Adrenal gland (tissue), 5 donors: ENCODE measurements around the gene MSRB3.

Experiments
- CTCF ChIP-seq, 6 experiments: fragments of 450-650 bp in 4 of 6; fragments of 200-600 bp in 2 of 6; sonication (generic) in 1 of 6; IDR thresholded peaks; 1 replicate in 5 of 6; 2 replicates in 1 of 6; pipeline versions ENCODE4 v1.5.1 to v1.8.0; 2016 to 2021; ENCODE audit warnings: antibody characterized with exemption in 6 of 6, mild to moderate bottlenecking in 2 of 6, moderate library complexity in 1 of 6
- POLR2A ChIP-seq, 2 donors: fragments of 450-650 bp; IDR thresholded peaks; one replicate each; pipeline ENCODE4 v1.6.1; 2017; ENCODE audit warnings: antibody characterized with exemption in 2 of 2, mild to moderate bottlenecking in 2 of 2, moderate library complexity in 1 of 2
- donor health status: DM: no; HTN: no; CAD: no.

GRCh38 chr12:65434737-65435136, 156.3 kb downstream of the MSRB3 start:
- TF ChIP-seq POLR2A (IDR thresholded peaks at IDR 0.05) = no peak
- no peak for TF ChIP-seq CTCF (IDR thresholded peaks at IDR 0.05)
